H1 (cell line): Measurements from ENCODE around the gene ZNF705A. TPM values are rescaled to one million over a fixed set of nuclear protein-coding genes. Genes with fewer than 3 reads are reported as not detected.

Source experiments
- CTCF ChIA-PET: fragments of 300-600 bp; sonication (Branson Sonifier 250); formaldehyde crosslinking; loops from one replicate; lab custom pipeline; 2021; ENCODE audit not compliant: partially characterized antibody; lab: Charles Lee
- POLR2A ChIA-PET: fragments of 300-600 bp; sonication (Branson Sonifier 250); formaldehyde crosslinking; loops from one replicate; lab custom pipeline; 2021; ENCODE audit warnings: inconsistent platforms; ENCODE audit not compliant: partially characterized antibody; lab: Charles Lee
- DNase-seq, 2 experiments: peaks; one replicate each; pipeline versions ENCODE4 v3.0.0 to v3.0.0-alpha.2; 2010 to 2022; ENCODE audit warnings: low spot score in 2 of 2, low read depth in 1 of 2, mixed read lengths in 1 of 2
- FAIRE-seq: peaks from 2 replicates; lab custom pipeline; 2011; peaks lifted over from hg19 to GRCh38; lab: Jason Lieb, UNC
- H2AFZ ChIP-seq: 2 replicates; pipeline ENCODE4 v1.8.1; 2012; ENCODE audit warnings: low read length, inconsistent platforms
- H2AK5ac ChIP-seq: 2 replicates; pipeline ENCODE4 v1.6.1; 2013; ENCODE audit warnings: low read depth, low read length
- H2BK120ac ChIP-seq: replicated peaks from 2 replicates; pipeline ENCODE3; 2013; ENCODE audit warnings: low read depth, low read length, inconsistent platforms
- H2BK12ac ChIP-seq: 2 replicates; pipeline ENCODE4 v1.6.1; 2013; ENCODE audit warnings: low read depth, low read length
- H2BK15ac ChIP-seq: 2 replicates; pipeline ENCODE4 v1.6.1; 2013; ENCODE audit warnings: low read length
- H2BK20ac ChIP-seq: 2 replicates; pipeline ENCODE4 v1.6.1; 2013; ENCODE audit warnings: low read length
- H2BK5ac ChIP-seq: 2 replicates; pipeline ENCODE4 v1.6.1; 2013; ENCODE audit warnings: low read depth, low read length
- H3K14ac ChIP-seq: 2 replicates; pipeline ENCODE4 v1.6.1; 2013; ENCODE audit warnings: inconsistent platforms; ENCODE audit not compliant: insufficient read length
- H3K18ac ChIP-seq: 2 replicates; pipeline ENCODE4 v1.6.1; 2013; ENCODE audit warnings: low read length; ENCODE audit errors: extremely low read depth
- H3K23ac ChIP-seq: 2 replicates; pipeline ENCODE4 v1.6.1; 2013; ENCODE audit warnings: inconsistent platforms; ENCODE audit not compliant: insufficient read length
- H3K23me2 ChIP-seq: 2 replicates; pipeline ENCODE4 v1.6.1; 2013; ENCODE audit warnings: low read depth, low read length
- H3K27ac ChIP-seq: 2 replicates; pipeline ENCODE4 v1.6.1; 2011; ENCODE audit warnings: low read depth, low read length, inconsistent platforms
- H3K27me3 ChIP-seq, 4 experiments: replicated peaks in 1 of 4; 1 replicate in 1 of 4; 2 replicates in 3 of 4; pipeline versions ENCODE4 v1.6.1 to v1.8.1; 2011 to 2013; ENCODE audit warnings: low read length in 3 of 4, mild to moderate bottlenecking in 3 of 4, inconsistent platforms in 2 of 4, mixed read lengths in 2 of 4, moderate library complexity in 1 of 4; ENCODE audit not compliant: control insufficient read depth in 3 of 4, insufficient read depth in 3 of 4; ENCODE audit errors: extremely low read depth in 1 of 4
- H3K36me3 ChIP-seq, 4 experiments: 2 replicates each; pipeline versions ENCODE4 v1.6.1 to v1.8.1; 2011 to 2013; ENCODE audit warnings: mild to moderate bottlenecking in 4 of 4, low read length in 3 of 4, moderate library complexity in 2 of 4, control low read depth in 1 of 4, inconsistent platforms in 1 of 4; ENCODE audit not compliant: insufficient read depth in 4 of 4, control insufficient read depth in 2 of 4
- H3K4ac ChIP-seq: replicated peaks from 2 replicates; pipeline ENCODE3; 2013; ENCODE audit warnings: low read length, low read depth, mixed read lengths, inconsistent platforms; ENCODE audit not compliant: insufficient read length
- H3K4me1 ChIP-seq, 4 experiments: replicated peaks in 1 of 4; 1 replicate in 1 of 4; 2 replicates in 3 of 4; pipeline versions ENCODE4 v1.6.1 to v1.8.1; 2011 to 2013; ENCODE audit warnings: low read length in 3 of 4, inconsistent platforms in 2 of 4, mixed read lengths in 1 of 4; ENCODE audit not compliant: insufficient read depth in 4 of 4, control insufficient read depth in 3 of 4
- H3K4me2 ChIP-seq, 2 experiments: 2 replicates each; pipeline versions ENCODE4 v1.6.1 to v1.8.1; 2011 to 2013; ENCODE audit warnings: low read depth in 2 of 2, low read length in 2 of 2, control low read depth in 1 of 2, inconsistent platforms in 1 of 2, mild to moderate bottlenecking in 1 of 2; ENCODE audit not compliant: insufficient read depth in 1 of 2
- H3K4me3 ChIP-seq, 4 experiments: fragments of 200-600, 300-600 bp in 1 of 4; sonication (generic), shearing (Covaris generic), sonication (Bioruptor Twin) in 1 of 4; 2 replicates each; pipeline versions ENCODE4 v1.5.1 to v1.8.1; 2011 to 2016; ENCODE audit warnings: low read length in 4 of 4, low read depth in 3 of 4, control low read depth in 2 of 4, inconsistent platforms in 2 of 4, mild to moderate bottlenecking in 2 of 4, mixed read lengths in 1 of 4, moderate library complexity in 1 of 4; ENCODE audit not compliant: insufficient read depth in 2 of 4; ENCODE audit errors: extremely low read depth in 1 of 4
- H3K56ac ChIP-seq: replicated peaks from 2 replicates; pipeline ENCODE3; 2013; ENCODE audit warnings: low read depth, mild to moderate bottlenecking, mixed read lengths, low read length, inconsistent platforms; ENCODE audit not compliant: insufficient read length
- H3K79me1 ChIP-seq: 2 replicates; pipeline ENCODE4 v1.6.1; 2013; ENCODE audit warnings: low read depth, low read length, control low read depth
- H3K79me2 ChIP-seq, 2 experiments: 2 replicates each; pipeline versions ENCODE4 v1.6.1 to v1.8.1; 2012 to 2013; ENCODE audit warnings: low read length in 2 of 2, mild to moderate bottlenecking in 2 of 2, inconsistent platforms in 1 of 2; ENCODE audit not compliant: insufficient read depth in 2 of 2, control insufficient read depth in 1 of 2
- H3K9ac ChIP-seq, 4 experiments: replicated peaks in 1 of 4; 1 replicate in 1 of 4; 2 replicates in 3 of 4; pipeline versions ENCODE4 v1.6.1 to v1.8.1; 2011 to 2013; ENCODE audit warnings: low read depth in 3 of 4, low read length in 3 of 4, control low read depth in 2 of 4, mild to moderate bottlenecking in 2 of 4, moderate library complexity in 2 of 4, inconsistent platforms in 1 of 4; ENCODE audit errors: extremely low read depth in 1 of 4
- H3K9me3 ChIP-seq, 2 experiments: 2 replicates each; pipeline versions ENCODE4 v1.6.1 to v1.8.1; 2012 to 2013; ENCODE audit warnings: mild to moderate bottlenecking in 2 of 2, moderate library complexity in 2 of 2, control low read depth in 1 of 2, inconsistent platforms in 1 of 2, low read depth in 1 of 2, low read length in 1 of 2, mixed read lengths in 1 of 2; ENCODE audit not compliant: insufficient read depth in 2 of 2
- H4K20me1 ChIP-seq, 2 experiments: replicated peaks in 1 of 2; 2 replicates each; pipeline versions ENCODE3 to v1.8.1; 2011 to 2013; ENCODE audit warnings: inconsistent platforms in 2 of 2, low read length in 2 of 2, mild to moderate bottlenecking in 1 of 2; ENCODE audit not compliant: insufficient read depth in 2 of 2, control insufficient read depth in 1 of 2
- H4K5ac ChIP-seq: 2 replicates; pipeline ENCODE4 v1.6.1; 2013; ENCODE audit warnings: low read length, low read depth, mixed read lengths, inconsistent platforms; ENCODE audit not compliant: insufficient read length
- H4K8ac ChIP-seq: 2 replicates; pipeline ENCODE4 v1.8.0; 2013; ENCODE audit warnings: mild to moderate bottlenecking, moderate library complexity, low read length, inconsistent platforms; ENCODE audit not compliant: insufficient read depth; ENCODE audit errors: extremely low read depth
- H4K91ac ChIP-seq: replicated peaks from 2 replicates; pipeline ENCODE3; 2013; ENCODE audit warnings: low read length, mixed read lengths, inconsistent platforms; ENCODE audit not compliant: insufficient read length
- POLR2AphosphoS5 ChIP-seq: IDR thresholded peaks from 2 replicates; pipeline ENCODE4 v1.6.1; 2011; ENCODE audit warnings: low read depth, low read length
- RBBP5 ChIP-seq: IDR thresholded peaks from 2 replicates; pipeline ENCODE4 v1.7.1; 2012; ENCODE audit warnings: low read depth, mild to moderate bottlenecking, inconsistent platforms, low read length, moderate library complexity, borderline replicate concordance
- SAP30 ChIP-seq: fragments of 300-600 bp; sonication (generic); IDR thresholded peaks from 2 replicates; pipeline ENCODE4 v1.7.1; 2012; ENCODE audit warnings: low read length, moderate library complexity, mild to moderate bottlenecking, inconsistent platforms; ENCODE audit not compliant: insufficient read depth, insufficient replicate concordance
- SIX5 ChIP-seq: IDR thresholded peaks from 2 replicates; pipeline ENCODE4 v1.6.1; 2011; ENCODE audit warnings: mild to moderate bottlenecking, low read depth, low read length
- SP1 ChIP-seq: IDR thresholded peaks from 2 replicates; pipeline ENCODE4 v1.6.1; 2011; ENCODE audit warnings: low read depth, low read length
- WGBS, 2 experiments: shearing (Covaris generic) in 1 of 2; methylation state at CpG; one replicate each; pipeline versions ENCODE4 v1.1.6 to v1.1.7; 2013 to 2015; ENCODE audit warnings: low lambda C conversion rate in 2 of 2, mixed read lengths in 2 of 2, inconsistent platforms in 1 of 2, low coverage in 1 of 2, missing lambda C conversion rate in 1 of 2; ENCODE audit not compliant: insufficient replicate concordance in 2 of 2, insufficient coverage in 1 of 2, insufficient read length in 1 of 2; ENCODE audit errors: extremely low coverage in 1 of 2, missing lambda C conversion rate in 1 of 2; 5-methylcytosine and 5-hydroxymethylcytosine counted together
- polyA plus RNA-seq, 7 experiments: library from polyadenylated mRNA; depleted of rRNA in 3 of 7; stranded (reverse) in 5 of 7; unstranded in 2 of 7; fragments of >200 nt in 5 of 7; fragments of 200-250 nt in 2 of 7; gene quantifications; 1 replicate in 5 of 7; 2 replicates in 1 of 7; 4 replicates in 1 of 7; pipeline versions ENCODE4 v1.2.1 to v1.2.3, GENCODE V29; 2011 to 2013; ENCODE audit warnings: missing spikeins in 2 of 7, mixed read lengths in 2 of 7
- total RNA-seq: library from RNA; stranded (reverse); fragmentation: NEBNext Ultra II Directional; extraction: Animal tissue kit (Norgen Biotek cat#: 25700); gene quantifications from 2 replicates; pipeline ENCODE4 v1.2.1, GENCODE V29; 2021
- TF ChIP-seq, protein P1 (sequence below): IDR thresholded peaks from 2 replicates; pipeline ENCODE4 v1.6.1; 2012; ENCODE audit warnings: inconsistent platforms
- TF ChIP-seq, protein P2 (sequence below): IDR thresholded peaks from 2 replicates; pipeline ENCODE4 v1.6.1; 2012; ENCODE audit warnings: inconsistent platforms
- TF ChIP-seq, protein P3 (sequence below): IDR thresholded peaks from 2 replicates; pipeline ENCODE4 v1.6.1; 2011; ENCODE audit warnings: low read length, improper control_type of control experiment
- TF ChIP-seq, protein P4 (sequence below): IDR thresholded peaks from 2 replicates; pipeline ENCODE4 v1.6.1; 2011; ENCODE audit warnings: low read depth, mild to moderate bottlenecking, low read length; ENCODE audit not compliant: insufficient read depth

Gene ZNF705A
- total and polyA plus RNA-seq, 2 of the 8 experiments (the other 6 are each of a cell fraction or from before 2014, with no cell fraction given), result not detected

DNA sequence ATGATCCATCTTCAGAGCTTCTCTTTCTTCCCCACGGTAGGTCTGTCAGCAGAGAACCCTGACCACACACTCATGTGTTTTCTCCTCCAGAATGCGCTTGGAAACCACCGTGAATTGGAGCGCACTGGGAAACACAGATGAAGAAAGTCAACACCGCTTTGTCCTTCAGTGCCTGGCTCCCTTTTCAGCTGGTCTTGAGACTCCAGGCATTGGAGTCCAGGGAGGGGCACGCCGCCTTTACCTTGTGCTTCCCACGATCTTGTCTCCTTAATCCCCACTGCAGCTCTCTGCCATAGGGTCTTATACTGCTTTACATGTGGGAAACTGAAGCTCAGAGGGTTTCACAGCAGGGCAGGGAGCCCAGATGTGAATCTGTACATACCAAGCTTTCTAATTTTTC is 69.5 kb downstream of the ZNF705A start:
- no peaks in the 10 kb centered on the region for H3K36me3 ChIP-seq
- H4K5ac ChIP-seq, result no peak overlapping the region
- H3K23ac ChIP-seq, result no peak overlapping the region
- H2BK12ac ChIP-seq, result no peak overlapping the region
- H3K9ac ChIP-seq, result no peak overlapping the region
- peak in 1 of 2 experiments; percentile 23 for DNase-seq
- H3K9me3 ChIP-seq, result no peaks in the 10 kb centered on the region
- H2AFZ ChIP-seq, result no peak overlapping the region
- no peak overlapping the region for H3K56ac ChIP-seq
- no peak overlapping the region for H4K91ac ChIP-seq
- peaks cover 0 to 2% (median 0%) of the 10 kb centered on the region in 4 experiments; a peak in 1 of 7 replicates for H3K4me1 ChIP-seq
- no peak overlapping the region for H2BK20ac ChIP-seq
- no peak overlapping the region for H3K4me2 ChIP-seq
- no peak overlapping the region for H3K27ac ChIP-seq
- WGBS, 2 experiments, result 95% methylated on average over 8 of the region's 8 CpGs; no CpG with 5 or more reads in 1 of the 2 experiments
- no peaks in the 10 kb centered on the region for H3K79me1 ChIP-seq
- no peak overlapping the region for H3K4ac ChIP-seq
- FAIRE-seq, result no peak
- H2BK5ac ChIP-seq, result no peak overlapping the region
- ChIA-PET CTCF (no interaction called here), POLR2A (no interaction called here)
- H2BK120ac ChIP-seq, result no peak overlapping the region
- H3K18ac ChIP-seq, result no peak overlapping the region
- H4K8ac ChIP-seq, result no peak overlapping the region
- no peak overlapping the region for H3K14ac ChIP-seq
- H3K4me3 ChIP-seq, result no peak overlapping the region
- no peaks in the 10 kb centered on the region for H3K27me3 ChIP-seq
- no peaks in the 10 kb centered on the region for H3K23me2 ChIP-seq
- H4K20me1 ChIP-seq, result no peaks in the 10 kb centered on the region
- H2BK15ac ChIP-seq, result peak overlapping the region; percentile 81; the same call in 1 of the 2 replicates
- H3K79me2 ChIP-seq, result no peaks in the 10 kb centered on the region
- no peak overlapping the region for H2AK5ac ChIP-seq
- TF ChIP-seq, protein P1, sequence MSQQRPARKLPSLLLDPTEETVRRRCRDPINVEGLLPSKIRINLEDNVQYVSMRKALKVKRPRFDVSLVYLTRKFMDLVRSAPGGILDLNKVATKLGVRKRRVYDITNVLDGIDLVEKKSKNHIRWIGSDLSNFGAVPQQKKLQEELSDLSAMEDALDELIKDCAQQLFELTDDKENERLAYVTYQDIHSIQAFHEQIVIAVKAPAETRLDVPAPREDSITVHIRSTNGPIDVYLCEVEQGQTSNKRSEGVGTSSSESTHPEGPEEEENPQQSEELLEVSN, result no peak
- TF ChIP-seq SIX5 (no peak), RBBP5 (no peak), SAP30 (no peak), POLR2AphosphoS5 (no peak), SP1 (no peak)
- TF ChIP-seq, protein P2, sequence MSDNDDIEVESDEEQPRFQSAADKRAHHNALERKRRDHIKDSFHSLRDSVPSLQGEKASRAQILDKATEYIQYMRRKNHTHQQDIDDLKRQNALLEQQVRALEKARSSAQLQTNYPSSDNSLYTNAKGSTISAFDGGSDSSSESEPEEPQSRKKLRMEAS, result no peak
- TF ChIP-seq, protein P3, sequence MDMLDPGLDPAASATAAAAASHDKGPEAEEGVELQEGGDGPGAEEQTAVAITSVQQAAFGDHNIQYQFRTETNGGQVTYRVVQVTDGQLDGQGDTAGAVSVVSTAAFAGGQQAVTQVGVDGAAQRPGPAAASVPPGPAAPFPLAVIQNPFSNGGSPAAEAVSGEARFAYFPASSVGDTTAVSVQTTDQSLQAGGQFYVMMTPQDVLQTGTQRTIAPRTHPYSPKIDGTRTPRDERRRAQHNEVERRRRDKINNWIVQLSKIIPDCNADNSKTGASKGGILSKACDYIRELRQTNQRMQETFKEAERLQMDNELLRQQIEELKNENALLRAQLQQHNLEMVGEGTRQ, result no peak
- TF ChIP-seq, protein P4, sequence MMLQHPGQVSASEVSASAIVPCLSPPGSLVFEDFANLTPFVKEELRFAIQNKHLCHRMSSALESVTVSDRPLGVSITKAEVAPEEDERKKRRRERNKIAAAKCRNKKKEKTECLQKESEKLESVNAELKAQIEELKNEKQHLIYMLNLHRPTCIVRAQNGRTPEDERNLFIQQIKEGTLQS, result no peak
